Natural killer cell (primary cell): ENCODE results near the gene H6PD. TPM values are rescaled to one million over a fixed set of nuclear protein-coding genes. Genes with fewer than 3 reads are reported as not detected.
"Not testable (repeated sequence)": the region's sequence is repeated elsewhere in the genome, so short reads cannot be mapped to it uniquely, and the experiment has no call there.

Experiments
- ATAC-seq, 3 donors: fragments of 150-1000 bp in 2 of 3; fragments of 200-7000 bp in 1 of 3; cut with Tn5 transposase; 1 replicate in 1 of 3; 2 replicates in 2 of 3; pipeline ENCODE4 v1.10.0; 2021; ENCODE audit warnings: mild to moderate bottlenecking in 2 of 3, moderate library complexity in 2 of 3
- DNase-seq, 2 donors: peaks; one replicate each; pipeline versions ENCODE4 v3.0.0 to v3.0.0-alpha.2; 2013 to 2021; ENCODE audit warnings: mixed read lengths in 1 of 2
- H3K27ac ChIP-seq: one replicate; pipeline ENCODE4 v1.5.1; 2013; ENCODE audit warnings: mild to moderate bottlenecking, low read length
- H3K27me3 ChIP-seq: one replicate; pipeline ENCODE4 v1.6.1; 2013; ENCODE audit warnings: low read length; ENCODE audit not compliant: control insufficient read depth, insufficient read depth
- H3K36me3 ChIP-seq: one replicate; pipeline ENCODE4 v1.6.1; 2013; ENCODE audit warnings: low read length; ENCODE audit not compliant: control insufficient read depth, insufficient read depth
- H3K4me1 ChIP-seq: one replicate; pipeline ENCODE4 v1.6.1; 2013; ENCODE audit warnings: low read length; ENCODE audit not compliant: control insufficient read depth, insufficient read depth
- H3K4me3 ChIP-seq: one replicate; pipeline ENCODE4 v1.5.1; 2013; ENCODE audit warnings: low read length
- H3K9me3 ChIP-seq: one replicate; pipeline ENCODE4 v1.6.1; 2013; ENCODE audit warnings: low read length; ENCODE audit not compliant: control insufficient read depth, insufficient read depth
- H3K27ac Mint-ChIP-seq, 2 donors: one replicate each; pipeline ENCODE4 v1.8.0; 2022; ENCODE audit warnings: mild to moderate bottlenecking in 2 of 2, mixed read lengths in 2 of 2, moderate library complexity in 1 of 2
- H3K27me3 Mint-ChIP-seq, 2 donors: one replicate each; pipeline ENCODE4 v1.8.0; 2022; ENCODE audit warnings: low read depth in 2 of 2, mixed read lengths in 2 of 2
- H3K36me3 Mint-ChIP-seq: one replicate; pipeline ENCODE4 v1.8.0; 2022; ENCODE audit warnings: mixed read lengths
- H3K4me1 Mint-ChIP-seq, 2 donors: one replicate each; pipeline ENCODE4 v1.8.0; 2022; ENCODE audit warnings: mixed read lengths in 2 of 2
- H3K4me3 Mint-ChIP-seq: one replicate; pipeline ENCODE4 v1.8.0; 2022; ENCODE audit warnings: mild to moderate bottlenecking, moderate library complexity, mixed read lengths
- H3K9me3 Mint-ChIP-seq, 2 donors: one replicate each; pipeline ENCODE4 v1.8.0; 2022; ENCODE audit warnings: mixed read lengths in 2 of 2
- WGBS: methylation state at CpG from one replicate; pipeline ENCODE4 v1.1.7; 2013; ENCODE audit warnings: missing lambda C conversion rate; ENCODE audit not compliant: insufficient coverage; 5-methylcytosine and 5-hydroxymethylcytosine counted together
- intact Hi-C: fragments of 100-400 bp; cut with micrococcal nuclease; formaldehyde crosslinking; loops from one replicate; pipeline ENCODE4 v1.14.2; 2022
- total RNA-seq, 4 donors: library from RNA; stranded (reverse); fragments of 120-200 nt in 1 of 4; gene quantifications; one replicate each; pipeline versions ENCODE4 v1.2.3 to v1.2.4, GENCODE V29; 2013 to 2022
- TF ChIP-seq, protein P1 (sequence below): fragments of 200-600 bp; IDR thresholded peaks from one replicate; pipeline ENCODE4 v1.8.0; 2022; ENCODE audit warnings: antibody characterized with exemption

Gene H6PD
- total RNA-seq, 3 donors from 2014 or later (not counting 1 experiment from before 2014, with no cell fraction given) = 24.3 to 37.1 (median 31.2) TPM

DNA sequence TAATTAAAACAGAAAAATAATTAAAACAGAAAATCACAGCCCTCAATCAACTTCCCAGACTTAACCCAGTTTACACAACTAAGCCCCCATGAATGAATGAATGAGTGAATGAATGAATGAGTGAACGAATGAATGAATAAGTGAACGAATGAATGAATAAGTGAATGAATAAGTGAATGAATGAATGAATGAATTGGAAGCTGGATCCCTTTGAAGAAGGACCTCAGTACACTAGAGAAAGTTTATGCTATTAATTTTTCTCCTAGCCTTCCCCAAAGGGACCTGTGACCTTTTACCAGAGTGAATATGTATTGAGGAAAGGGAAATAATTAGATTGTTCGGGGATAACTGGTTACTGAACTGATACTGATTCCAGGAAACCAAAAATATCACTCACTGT lies 63.7 kb downstream of the H6PD start:
- DNase-seq (no peak), ATAC-seq (no peak)
- TF ChIP-seq, protein P1, sequence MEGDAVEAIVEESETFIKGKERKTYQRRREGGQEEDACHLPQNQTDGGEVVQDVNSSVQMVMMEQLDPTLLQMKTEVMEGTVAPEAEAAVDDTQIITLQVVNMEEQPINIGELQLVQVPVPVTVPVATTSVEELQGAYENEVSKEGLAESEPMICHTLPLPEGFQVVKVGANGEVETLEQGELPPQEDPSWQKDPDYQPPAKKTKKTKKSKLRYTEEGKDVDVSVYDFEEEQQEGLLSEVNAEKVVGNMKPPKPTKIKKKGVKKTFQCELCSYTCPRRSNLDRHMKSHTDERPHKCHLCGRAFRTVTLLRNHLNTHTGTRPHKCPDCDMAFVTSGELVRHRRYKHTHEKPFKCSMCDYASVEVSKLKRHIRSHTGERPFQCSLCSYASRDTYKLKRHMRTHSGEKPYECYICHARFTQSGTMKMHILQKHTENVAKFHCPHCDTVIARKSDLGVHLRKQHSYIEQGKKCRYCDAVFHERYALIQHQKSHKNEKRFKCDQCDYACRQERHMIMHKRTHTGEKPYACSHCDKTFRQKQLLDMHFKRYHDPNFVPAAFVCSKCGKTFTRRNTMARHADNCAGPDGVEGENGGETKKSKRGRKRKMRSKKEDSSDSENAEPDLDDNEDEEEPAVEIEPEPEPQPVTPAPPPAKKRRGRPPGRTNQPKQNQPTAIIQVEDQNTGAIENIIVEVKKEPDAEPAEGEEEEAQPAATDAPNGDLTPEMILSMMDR = no peak
- Histone ChIP-seq H3K27me3 (peaks cover 5% of the 10 kb centered on the region), H3K9me3 (no peaks in the 10 kb centered on the region), H3K4me3 (no peak overlapping the region), H3K27ac (no peak overlapping the region), H3K36me3 (no peaks in the 10 kb centered on the region), H3K4me1 (peaks cover 21% of the 10 kb centered on the region)
- Mint-ChIP-seq H3K27me3 (peaks cover 9 to 25% of the 10 kb centered on the region in 2 donors), H3K27ac (no peak overlapping the region), H3K4me1 (peaks cover 7 to 13% of the 10 kb centered on the region in 2 donors), H3K4me3 (no peak overlapping the region), H3K9me3 (no peaks in the 10 kb centered on the region), H3K36me3 (no peaks in the 10 kb centered on the region)
- WGBS = 52% methylated on average over 3 of the region's 3 CpGs
- intact Hi-C loops = no loop called here

DNA sequence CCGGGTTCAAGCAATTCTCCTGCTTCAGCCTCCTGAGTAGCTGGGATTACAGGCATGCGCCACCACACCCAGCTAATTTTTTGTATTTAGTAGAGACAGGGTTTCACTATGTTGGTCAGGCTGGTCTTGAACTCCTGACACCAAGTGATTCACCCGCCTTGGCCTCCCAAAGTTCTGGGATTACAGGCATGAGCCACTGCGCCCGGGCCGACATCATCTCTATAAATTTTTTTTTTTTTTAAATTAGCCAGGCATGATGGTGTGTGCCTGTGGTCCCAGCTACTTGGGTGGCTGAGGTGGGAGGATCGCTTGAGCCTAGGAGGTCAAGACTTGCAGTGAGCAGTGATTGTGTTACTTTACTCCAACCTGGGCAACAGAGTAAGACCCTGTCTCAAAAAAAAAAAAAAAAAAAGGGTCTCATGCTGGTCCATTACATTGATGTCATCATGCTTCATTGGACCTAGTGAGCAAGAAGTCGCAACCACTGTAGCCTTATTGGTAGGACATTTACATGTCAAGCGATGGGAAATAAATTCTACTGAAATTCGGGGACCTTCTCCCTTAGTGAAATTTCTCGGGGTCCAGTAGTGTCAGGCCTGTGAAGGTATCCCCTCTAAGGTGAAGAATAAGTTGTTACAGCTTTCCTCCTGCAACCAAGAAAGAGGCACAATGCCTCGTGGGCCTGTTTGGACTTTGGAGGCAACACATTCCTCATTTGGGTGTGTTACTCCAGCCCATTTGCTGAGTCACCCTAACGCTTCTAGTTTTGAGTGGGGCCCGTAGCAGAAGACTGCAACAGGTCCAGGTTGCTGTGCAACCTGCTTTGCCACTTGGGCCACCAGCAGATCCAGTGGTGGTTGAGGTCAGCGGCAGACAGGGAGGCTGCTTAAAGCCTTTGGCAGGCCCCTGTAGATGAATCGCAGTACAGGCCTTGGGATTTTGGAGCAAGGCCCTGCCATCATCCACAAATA lies 65.3 kb downstream of the H6PD start:
- WGBS = 87% methylated on average over 11 of the region's 16 CpGs
- H3K4me1 ChIP-seq, ATAC-seq, H3K36me3 ChIP-seq, H3K4me3 ChIP-seq, H3K36me3 Mint-ChIP-seq, H3K9me3 ChIP-seq, H3K27ac Mint-ChIP-seq, H3K27ac ChIP-seq, H3K27me3 ChIP-seq, intact Hi-C loops, H3K4me3 Mint-ChIP-seq, DNase-seq, H3K9me3 Mint-ChIP-seq: not testable (repeated sequence)
- peaks cover 9 to 25% of the 10 kb centered on the region in 2 donors for H3K27me3 Mint-ChIP-seq
- peaks cover 7 to 13% of the 10 kb centered on the region in 2 donors for H3K4me1 Mint-ChIP-seq

GRCh38 chr1:9300573-9300972 lies 66.0 kb downstream of the H6PD start:
- H3K27me3 ChIP-seq = no peaks in the 10 kb centered on the region
- ATAC-seq (no peak), DNase-seq (no peak)
- Mint-ChIP-seq H3K4me1 (peaks cover 7 to 18% of the 10 kb centered on the region in 2 donors), H3K27me3 (peaks cover 9 to 25% of the 10 kb centered on the region in 2 donors), H3K4me3 (no peak overlapping the region), H3K27ac (no peak overlapping the region), H3K36me3 (no peaks in the 10 kb centered on the region), H3K9me3 (no peaks in the 10 kb centered on the region)
- no peaks in the 10 kb centered on the region for H3K36me3 ChIP-seq
- intact Hi-C loops = no loop called here
- H3K9me3 ChIP-seq = no peaks in the 10 kb centered on the region
- TF ChIP-seq, protein P1 = no peak
- peaks cover 10% of the 10 kb centered on the region for H3K4me1 ChIP-seq
- no peak overlapping the region for H3K27ac ChIP-seq
- H3K4me3 ChIP-seq = no peak overlapping the region
- WGBS = 28% methylated on average over 6 of the region's 6 CpGs

GRCh38 chr1:9302745-9303524 lies 68.4 kb downstream of the H6PD start:
- peaks cover 10% of the 10 kb centered on the region for H3K4me1 ChIP-seq
- H3K4me3 ChIP-seq = no peak overlapping the region
- Mint-ChIP-seq H3K9me3 (no peaks in the 10 kb centered on the region), H3K27ac (no peak overlapping the region), H3K36me3 (no peaks in the 10 kb centered on the region), H3K4me3 (no peak overlapping the region), H3K4me1 (peaks cover 7 to 17% of the 10 kb centered on the region in 2 donors), H3K27me3 (peaks cover 1 to 2% of the 10 kb centered on the region in 2 donors)
- H3K36me3 ChIP-seq = no peaks in the 10 kb centered on the region
- H3K27me3 ChIP-seq = no peaks in the 10 kb centered on the region
- H3K9me3 ChIP-seq = no peaks in the 10 kb centered on the region
- intact Hi-C loops = no loop called here
- no peak for ATAC-seq
- TF ChIP-seq, protein P1 = no peak
- no peak for DNase-seq
- WGBS = 61% methylated on average over 8 of the region's 9 CpGs
- H3K27ac ChIP-seq = no peak overlapping the region
